GM18499 (cell line): ENCODE data around the gene TRABD2B.

Experiments
- ATAC-seq: cut with Tn5 transposase; IDR thresholded peaks from one replicate; pipeline ENCODE4 v1.9.1; 2021; ENCODE audit warnings: moderate number of reproducible peaks; ENCODE audit not compliant: insufficient read depth, unreplicated experiment

The TRABD2B gene

DNA sequence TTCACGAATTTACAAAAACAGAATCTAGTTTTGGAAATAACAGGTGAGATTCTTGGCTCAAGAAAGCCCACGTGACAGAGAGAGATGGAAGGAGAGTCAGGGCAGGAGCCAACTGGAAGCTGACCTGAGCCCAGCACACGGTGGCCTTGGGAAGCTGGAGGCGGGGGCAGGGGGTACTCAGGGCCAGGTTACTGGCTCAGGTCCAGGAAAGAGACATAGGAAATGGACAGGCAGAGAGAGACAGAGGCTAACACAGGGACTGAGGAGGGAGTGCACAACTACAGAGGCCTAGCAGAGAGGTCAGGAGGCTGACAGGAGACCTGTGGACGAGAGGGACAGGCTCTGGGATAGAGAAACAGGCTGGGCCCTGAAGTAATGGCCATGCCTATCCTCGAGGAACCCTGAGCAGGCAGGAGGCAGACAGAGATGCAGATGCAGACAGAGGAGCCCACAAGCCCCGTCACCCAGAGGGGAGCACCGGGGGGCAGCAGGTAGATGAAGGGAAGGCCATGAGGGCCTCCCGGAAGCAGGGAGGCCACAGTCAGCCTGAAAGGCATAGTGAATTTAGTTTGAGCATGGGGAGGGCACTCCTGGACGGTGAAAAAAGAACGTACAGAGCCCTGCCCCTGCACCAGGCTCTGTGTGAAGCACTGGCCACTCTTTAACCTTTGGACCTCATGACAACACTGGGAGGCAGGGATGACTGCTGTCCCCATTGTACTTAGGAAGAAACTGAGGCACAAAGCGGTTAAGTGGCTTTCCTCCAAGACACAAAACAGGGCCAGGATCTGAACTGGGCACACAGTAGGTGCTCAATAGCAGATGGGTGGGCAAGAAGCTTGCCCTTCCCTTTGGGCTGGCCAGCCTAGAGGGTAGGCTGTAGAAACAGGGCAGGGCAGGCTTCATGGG, 230.1 kb downstream of the TRABD2B start:
- no peak for ATAC-seq

DNA sequence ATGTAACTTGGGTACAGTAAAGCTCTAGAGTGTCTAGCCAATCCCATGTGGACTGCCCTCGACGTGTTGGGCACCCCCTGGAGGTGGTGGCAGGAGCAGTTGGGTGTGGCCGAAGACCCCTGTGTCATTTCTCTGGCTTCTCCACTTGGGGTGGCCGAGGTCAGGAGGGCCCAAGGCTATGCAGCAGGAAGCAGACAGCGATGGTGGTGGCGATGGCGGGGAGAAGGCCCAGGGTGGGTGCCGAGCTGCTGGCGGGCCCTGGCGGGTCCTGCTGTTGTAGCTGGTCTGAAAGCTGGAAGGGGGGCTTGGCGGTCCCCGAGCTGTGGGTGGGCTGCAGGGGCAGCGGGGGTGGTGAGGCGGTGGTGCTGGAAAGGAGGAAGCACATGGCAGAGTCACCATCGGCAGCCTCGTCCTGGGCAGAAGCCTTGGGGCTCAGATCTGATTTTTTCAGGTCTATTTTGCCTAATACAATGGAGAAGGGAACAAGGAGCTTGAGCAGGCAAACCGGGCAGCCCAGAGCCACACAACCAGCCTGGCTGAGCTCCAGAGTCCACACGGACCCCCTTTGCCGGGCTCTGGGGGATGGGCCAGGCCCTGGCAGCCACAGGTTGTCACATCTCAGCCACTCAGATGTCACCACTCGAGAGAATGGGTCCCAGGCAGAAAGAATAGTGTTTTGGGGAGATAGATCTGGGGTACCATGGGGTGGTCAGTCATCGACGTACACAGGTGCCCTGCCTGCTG, 231.3 kb downstream of the TRABD2B start:
- no peak for ATAC-seq

- ATAC-seq, result no peak
Measured at GRCh38 chr1:47765236-47765635, 231.9 kb downstream of the TRABD2B start.

DNA sequence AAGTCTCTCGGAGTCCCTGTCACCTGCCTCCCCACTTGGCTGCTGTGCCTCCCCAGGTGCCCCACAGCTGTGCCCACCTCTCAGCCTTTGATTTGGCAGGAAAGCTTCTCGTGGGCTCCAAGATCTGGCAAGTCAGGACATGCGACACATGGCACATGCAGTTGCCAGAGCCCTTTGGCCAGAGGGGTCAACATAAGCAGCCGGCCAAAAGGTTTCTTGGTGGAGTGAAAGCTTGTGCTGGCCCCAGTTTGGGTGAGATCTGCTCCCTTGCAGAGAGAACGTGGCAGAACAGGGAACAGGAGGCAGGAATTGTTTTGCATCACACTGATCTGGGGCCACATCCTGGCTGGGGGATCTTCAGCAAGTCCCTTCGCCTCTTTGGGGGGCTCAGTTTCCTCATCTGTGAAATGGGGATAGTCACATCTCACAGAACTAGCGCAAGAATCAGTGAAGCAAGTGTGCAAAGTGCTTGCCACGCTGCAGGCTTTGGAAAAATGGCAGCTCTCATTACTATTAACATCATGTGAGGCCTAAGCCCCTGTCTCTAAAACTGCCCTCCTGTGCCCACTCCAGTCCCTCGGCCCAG, 232.6 kb downstream of the TRABD2B start:
- ATAC-seq, result no peak

GRCh38 chr1:47763591-47764171, 233.5 kb downstream of the TRABD2B start:
- no peak for ATAC-seq

DNA sequence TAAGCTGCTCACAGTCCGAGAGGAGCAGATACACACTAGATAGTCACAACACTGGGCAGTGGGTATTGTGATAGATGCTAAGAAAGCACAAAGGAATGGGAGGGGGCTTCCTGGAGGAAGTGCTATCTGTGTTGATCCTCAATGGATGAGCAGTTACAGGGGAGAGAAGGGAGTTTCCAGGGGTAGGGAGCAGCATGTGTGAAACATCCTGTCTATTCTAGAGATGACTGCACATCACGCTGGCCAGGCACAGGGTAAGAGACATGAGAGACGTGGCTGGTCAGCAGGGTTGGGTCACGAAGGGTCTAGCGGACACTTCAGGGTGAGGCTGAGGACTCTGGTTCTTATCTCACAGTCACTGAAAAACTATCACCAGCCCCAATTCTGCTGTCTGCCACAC, 235.2 kb downstream of the TRABD2B start:
- ATAC-seq, result no peak

- ATAC-seq, result no peak
Measured at GRCh38 chr1:47761201-47761930, 235.8 kb downstream of the TRABD2B start.

GRCh38 chr1:47759936-47760629, 237.1 kb downstream of the TRABD2B start:
- ATAC-seq, result no peak

DNA sequence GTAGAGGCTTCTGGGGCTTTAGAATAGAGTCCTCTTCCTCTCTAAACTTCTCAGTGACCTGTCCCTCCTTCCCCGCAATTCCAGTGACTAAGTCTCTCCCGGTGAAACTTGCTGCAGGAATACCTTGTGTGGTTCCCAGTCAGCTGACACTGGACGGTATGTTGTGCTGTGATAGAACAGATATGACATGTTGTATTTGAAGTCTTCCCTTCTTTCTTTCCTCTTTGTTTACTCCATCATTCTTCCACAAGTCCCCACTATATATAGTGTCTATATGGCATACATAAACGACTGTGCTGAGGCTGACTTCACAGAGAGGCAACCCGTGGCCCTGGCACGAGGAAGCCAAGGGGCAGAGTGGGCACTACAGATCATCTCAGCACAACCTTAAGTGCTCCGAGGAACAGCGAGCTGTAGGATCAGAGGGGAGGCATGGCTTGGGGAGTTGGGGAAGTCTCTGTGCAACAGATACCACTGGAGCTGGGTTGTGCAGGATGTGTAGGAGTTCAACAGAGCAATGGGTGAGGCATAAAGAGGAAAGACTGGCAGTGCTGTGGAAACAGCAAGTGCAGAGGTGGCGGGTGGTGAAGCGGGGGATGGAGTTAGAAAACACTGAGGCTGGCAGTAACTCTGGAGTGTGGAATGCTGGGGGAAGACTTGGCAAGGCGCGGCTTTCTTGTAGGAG, 237.8 kb downstream of the TRABD2B start:
- no peak for ATAC-seq

- ATAC-seq, result no peak
Measured at GRCh38 chr1:47758341-47759250, 238.6 kb downstream of the TRABD2B start.

GRCh38 chr1:47757226-47757975, 239.8 kb downstream of the TRABD2B start:
- no peak for ATAC-seq

GRCh38 chr1:47756411-47756810, 240.8 kb downstream of the TRABD2B start:
- ATAC-seq, result no peak

DNA sequence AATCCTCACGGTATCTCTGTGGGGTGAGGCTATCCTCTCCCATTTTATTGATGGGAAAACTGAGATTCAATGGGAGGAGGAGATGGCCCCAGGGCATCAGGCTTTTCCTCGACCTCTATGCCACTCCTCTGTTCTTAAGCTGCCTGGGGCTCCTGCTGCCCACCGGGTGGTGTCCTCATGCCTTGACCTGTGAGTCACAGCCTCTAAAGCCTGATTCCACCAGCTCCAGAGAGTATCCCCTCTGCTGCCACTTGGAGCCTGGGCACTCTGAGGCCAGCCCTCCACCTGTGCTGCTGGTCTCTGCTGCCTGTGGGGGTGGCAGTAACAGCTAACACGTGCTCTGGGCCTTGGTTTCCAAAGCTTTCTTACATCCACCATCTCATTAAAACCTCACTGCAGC, 241.2 kb downstream of the TRABD2B start:
- ATAC-seq, result no peak

DNA sequence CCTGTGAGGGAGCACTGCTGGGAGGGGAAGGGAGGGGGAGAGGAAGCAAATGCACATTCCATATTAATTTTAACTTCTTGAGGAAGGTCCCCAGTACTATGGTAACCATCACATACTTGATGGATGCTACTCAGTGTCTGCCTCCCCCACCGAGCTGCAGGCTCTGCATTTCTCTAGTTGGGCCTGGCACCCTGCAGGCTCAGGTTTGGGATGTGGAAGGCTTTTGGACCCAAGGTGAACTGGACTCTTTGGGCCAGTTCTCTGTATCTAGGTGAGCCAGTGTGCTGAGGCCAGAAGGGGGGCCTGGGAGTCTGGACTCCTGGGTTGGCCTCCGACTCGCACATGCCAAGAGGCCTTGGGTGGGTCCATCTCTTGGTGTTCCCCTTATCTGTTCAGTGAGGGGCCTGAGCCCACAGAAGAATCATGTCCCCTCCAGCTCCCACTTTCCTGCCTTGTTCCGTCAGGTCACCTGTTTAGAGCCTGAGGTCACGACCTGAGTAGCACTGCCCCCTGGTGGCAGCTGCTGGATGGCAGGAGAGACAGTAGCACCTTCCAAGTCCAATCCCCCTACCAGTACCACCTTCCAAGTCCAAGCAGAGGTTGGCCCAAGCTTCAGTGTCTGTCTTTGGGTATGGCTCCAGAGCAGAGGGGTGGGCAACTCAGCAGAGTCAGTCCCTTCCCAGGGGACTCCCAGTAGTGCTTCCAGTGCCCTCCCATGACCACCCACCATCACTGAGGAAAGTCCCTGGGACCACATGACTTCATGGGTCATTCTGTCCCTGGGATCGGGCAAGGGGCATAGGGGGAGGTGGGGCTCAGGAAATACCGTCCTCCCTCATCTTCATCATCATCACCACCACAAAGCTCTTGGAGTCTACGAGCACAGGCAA, 241.8 kb downstream of the TRABD2B start:
- ATAC-seq, result no peak

DNA sequence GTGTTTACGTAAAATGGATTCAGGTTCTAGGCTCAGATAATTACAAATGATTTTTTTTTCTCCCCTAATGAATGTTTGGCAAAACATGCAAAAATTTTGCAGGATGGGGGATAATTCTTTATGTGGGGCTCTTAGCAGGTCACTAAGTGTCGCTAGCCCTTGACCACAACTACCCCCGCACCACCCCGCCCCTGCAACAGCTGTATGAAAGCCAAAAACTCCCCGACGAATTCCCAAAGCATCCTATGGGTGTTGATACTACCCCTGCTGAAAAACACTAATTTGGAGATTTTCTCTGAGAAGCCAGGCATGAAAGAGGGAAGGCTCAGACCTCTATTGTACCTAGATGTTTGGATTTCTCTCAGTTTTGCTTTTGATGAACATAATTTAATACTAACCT, 243.0 kb downstream of the TRABD2B start:
- no peak for ATAC-seq

- no peak for ATAC-seq
Measured at GRCh38 chr1:47753808-47754207, 243.4 kb downstream of the TRABD2B start.
